OCI-M1 (cell line): ENCODE measurements around the gene SH3YL1.

Experiments used
- DNase-seq: peaks from one replicate; lab custom pipeline; 2025; lab: John Stamatoyannopoulos, UW

Gene SH3YL1

DNA sequence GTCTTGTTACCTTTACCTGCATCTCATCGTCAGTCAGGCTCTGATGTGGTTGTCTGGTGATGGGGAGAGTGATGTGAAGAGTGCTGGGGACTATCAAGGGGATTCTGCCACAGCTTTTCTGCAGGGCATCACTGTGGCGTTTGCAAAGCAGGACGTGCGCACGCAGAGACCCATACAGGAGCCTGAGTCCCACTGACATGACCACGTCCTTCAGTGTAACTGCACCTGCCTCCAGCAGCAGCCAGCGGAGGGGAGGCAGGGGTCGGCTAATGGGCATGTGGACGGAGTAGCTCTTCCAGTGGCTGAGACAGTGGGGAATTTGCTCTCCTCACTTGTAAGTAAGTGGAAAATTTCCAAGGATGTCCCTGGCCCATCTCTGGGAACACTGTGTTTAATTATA, 17.5 kb upstream of the SH3YL1 start:
- no peak for DNase-seq

DNA sequence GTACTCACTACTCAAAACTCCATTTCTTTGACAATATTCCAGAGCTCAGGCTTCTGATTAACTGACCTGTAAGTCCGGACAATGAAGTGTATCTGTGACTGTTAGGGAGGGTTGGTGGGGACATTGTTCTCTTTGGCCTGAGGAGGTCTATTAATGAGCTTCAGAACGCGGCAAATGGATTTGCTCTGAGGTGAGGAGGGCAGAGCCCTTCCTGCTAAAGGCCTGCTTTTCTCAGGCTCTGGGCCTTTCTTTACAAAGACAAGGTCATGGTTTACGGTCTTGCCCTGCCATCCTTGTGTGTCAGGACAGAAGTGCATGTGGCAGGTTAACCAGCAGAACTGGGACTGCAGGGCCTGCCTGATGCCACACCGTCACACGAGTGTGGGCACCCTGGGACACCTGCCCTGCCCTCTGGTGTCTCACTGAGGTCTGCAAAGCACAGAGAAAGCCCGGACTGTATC, 16.8 kb upstream of the SH3YL1 start:
- DNase-seq = no peak

DNA sequence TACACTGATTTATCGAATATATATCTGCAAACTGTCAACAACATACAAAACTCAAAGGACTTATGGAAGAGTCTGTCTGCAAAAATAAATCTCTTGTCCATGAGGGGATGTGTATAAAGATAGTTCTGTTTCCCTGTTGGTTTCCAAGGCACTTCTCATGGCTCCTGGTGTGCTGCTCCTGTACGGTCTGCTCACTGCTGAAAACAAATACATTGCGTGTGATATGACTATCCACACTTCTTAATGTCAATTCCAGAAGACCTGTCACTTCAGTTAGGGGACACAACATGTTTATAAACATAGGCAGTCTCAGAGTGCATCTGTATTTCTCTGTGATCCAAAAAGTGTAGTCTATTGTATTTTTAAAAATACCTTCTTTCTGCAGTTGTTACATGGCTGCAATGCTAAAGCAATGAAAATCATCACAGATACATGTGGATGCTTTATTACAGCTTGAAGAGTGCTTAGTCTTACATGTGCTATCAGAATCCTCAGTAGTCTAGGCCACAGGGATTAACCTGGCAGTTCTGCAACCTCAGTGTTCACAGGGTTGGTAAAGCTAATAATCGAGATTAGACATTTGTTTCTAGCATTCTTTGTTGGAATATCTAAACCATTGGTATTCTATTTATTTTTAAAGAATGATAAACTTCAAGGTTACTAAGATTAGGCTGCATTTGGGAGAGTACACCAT, 16.3 kb upstream of the SH3YL1 start:
- no peak for DNase-seq

DNA sequence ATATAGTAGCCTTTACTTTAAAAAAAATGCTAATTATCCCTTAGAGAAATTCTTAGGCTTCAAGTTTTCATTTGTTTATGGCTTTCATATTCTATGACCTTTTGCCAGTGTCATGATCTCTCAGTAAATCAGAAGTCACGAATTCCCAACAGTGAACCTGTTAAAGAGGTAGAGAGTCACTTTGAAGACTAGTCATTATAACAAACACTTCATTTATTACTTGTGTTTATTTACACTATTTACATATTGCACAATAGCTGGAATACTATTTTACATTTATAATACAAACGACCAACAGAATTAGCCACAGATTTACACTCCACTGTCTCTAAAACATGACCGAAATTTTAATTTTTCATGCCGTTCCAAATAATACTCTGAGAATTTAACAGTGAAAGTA, 15.5 kb upstream of the SH3YL1 start:
- DNase-seq = no peak

DNA sequence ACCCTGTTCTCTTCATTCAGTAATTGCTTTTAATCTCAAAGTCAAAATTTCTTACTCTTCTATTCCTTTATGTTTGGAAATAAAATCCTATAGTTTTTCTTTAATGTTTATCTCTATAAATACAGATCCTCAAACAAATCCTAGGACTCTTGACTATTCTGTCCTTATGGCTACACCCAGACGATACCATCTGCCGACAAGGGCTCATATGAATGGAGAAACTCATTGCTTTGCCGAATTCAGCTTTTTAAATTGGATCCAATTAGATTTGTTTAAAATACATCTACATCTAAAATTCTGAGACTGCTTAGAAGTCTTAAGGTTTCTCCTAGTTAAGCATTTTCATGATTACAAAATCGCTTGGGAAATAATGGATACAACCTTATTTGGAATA, 15.1 kb upstream of the SH3YL1 start:
- DNase-seq = no peak

DNA sequence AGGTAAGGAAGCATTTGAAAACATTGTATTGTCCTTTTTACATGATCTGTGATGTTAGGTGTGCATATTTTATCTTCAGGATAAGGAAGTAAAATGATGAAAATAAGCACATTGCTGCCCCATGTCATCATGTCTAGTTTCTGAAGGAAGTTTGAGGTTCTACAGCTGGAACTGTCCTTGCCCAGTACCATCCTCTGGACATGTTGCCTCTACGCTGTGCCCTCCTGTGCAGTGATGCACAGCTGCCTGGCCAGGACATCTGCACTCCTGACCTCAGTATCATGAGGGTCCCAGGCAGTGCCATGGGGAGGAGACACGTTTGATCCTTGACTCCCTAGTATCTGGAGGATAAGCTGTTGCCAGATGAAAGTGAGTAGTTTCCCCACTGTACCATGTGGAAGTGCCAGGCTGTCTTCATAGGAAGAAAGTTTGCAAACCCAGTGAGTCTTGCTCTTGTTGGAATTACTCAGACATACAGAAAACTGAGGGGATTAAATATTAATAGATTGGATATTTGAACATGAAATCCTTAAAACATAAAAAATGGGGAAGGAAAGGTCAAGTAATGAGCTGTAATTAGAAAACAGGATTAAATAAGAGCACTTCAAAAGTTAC, 14.6 kb upstream of the SH3YL1 start:
- DNase-seq = no peak

DNA sequence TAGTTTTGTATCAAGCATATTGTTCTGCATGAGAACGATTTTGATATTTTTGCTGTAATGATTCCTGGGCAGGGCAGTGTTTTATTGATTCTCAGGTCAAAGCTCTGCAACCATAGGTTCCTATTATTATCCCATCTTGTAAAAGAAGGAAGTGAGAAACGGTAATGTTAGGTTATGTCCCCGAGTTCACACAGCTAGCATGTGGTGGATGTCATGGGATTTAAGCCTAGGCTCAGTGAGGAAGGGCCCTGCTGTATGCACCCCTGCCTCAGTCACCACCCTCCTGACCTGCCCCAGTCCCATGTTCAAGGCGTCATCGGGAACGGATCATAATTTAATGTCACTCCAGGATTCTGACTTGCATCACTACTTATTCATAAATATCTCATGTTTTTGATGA, 11.6 kb upstream of the SH3YL1 start:
- DNase-seq = no peak

DNA sequence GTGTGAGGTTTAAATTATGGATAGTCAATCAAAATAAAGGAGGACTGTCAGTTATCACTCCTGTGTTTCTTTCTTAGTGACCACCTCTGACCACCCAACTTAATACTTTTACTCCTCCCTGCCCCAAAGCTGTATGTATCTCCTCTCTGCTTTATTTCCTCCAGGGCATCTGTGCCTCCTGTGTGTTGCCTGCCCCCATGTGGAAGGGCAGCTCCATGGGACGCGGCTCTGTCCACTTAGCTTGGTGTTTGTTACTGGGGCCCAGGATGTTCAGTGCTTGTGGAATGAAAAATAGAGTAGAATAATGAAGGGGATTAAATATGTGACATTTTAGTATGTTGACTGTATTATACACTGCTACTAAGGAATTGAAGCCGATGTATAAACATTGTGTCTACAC, 10.7 kb upstream of the SH3YL1 start:
- DNase-seq = peak; percentile 1

DNA sequence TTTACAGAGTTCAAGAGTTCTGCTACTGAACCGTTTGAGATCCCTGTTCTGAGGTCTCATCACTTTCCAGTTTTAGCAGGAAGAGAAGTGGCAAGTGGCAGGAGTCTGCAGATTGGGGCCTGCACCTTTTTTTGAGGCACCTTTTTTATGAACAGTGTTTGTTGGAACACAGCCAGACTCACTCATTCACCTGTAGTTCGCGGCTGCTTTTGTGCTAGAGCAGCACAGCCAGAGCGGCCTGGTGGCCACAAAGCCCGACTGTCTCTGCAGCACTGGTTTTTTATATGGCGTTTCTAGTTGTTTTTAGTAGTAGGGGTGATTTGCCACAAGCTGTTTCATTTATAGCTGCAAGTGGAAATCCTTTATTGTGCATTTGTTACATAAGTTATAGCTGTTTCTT, 9.5 kb upstream of the SH3YL1 start:
- no peak for DNase-seq

DNA sequence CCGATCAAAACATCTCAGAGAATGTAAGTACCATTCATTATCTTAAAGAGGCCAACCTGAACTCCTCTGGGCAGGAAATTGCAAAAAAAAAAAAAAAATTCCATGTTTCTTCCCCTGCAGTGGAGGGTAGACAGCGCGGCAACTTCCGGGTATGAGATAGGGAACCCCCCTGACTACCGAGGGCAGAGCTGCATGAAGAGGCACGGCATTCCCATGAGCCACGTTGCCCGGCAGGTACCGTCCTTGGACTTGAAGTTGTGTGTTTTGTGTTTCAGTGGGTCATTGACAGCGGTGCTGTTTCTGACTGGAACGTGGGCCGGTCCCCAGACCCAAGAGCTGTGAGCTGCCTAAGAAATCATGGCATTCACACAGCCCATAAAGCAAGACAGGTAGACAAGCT, 8.1 kb upstream of the SH3YL1 start:
- DNase-seq = no peak

DNA sequence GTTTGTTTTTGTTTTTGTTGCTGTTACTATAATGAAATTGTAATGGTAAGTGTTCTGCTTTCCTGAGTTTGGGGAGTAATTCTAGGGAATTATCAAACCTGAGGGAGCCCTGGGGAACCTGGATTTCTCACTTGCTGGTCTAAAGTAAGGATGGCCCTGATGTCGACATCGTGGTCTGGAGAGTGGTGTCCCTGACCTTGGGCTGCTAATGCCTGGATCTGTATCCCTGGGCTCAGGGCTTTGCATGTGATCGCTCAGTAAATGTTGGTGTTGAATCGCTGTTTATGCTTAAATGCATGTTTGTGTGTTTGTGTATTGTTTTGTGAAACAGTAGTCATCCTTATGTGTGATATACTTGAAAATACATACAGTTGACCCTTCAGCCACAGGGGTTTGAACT, 7.0 kb upstream of the SH3YL1 start:
- no peak for DNase-seq

DNA sequence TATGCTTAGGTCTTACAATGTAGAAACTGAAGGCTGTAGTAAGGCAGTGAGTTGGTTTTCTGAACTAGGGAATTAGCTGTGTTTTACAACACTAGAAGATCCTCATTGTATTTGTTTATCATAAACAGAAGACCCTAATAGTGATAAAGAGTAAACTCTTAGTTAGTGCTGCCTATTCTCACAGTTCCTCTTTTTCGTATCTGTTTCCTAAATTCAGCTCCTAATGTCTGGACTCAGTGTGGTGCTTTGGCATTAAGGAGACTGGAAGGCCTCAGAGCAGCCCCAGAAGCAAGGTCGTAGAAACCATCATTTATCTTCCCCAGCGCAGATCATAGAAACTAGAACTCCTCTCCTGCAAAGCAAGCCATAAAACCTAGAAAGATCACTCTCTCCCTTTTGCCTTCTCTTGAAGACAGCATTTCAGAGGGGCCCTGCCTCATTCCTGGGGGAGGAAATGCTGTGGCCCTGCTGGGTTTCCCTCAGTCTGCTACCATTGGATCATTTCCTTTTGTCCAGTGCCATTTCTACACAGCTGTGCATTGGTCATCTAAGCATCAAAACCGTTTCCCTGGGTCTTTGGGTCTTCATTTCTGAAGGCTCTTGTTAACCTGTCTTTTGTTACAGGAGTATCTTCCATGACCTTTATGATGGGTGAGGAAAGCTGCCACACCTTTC, 5.7 kb upstream of the SH3YL1 start:
- DNase-seq = peak; percentile 32

DNA sequence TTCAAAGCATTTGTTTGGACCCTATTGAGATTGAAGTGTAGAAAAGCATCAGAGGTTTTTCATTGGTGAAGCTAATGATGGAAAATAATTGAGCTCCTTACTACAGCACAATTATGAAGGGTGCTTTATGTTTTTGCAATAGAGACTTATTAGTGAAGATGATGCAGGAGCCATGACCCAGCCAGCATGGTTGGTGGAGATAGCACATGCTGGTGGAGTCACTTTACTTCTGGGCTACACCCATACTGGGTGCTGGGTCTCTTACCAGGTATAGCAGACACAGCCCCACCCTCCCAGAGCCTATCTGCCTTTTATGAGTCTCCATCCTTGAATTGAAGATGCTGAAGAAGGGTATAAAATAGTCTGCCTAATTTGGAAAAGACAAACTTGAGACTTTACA, 4.5 kb upstream of the SH3YL1 start:
- no peak for DNase-seq

DNA sequence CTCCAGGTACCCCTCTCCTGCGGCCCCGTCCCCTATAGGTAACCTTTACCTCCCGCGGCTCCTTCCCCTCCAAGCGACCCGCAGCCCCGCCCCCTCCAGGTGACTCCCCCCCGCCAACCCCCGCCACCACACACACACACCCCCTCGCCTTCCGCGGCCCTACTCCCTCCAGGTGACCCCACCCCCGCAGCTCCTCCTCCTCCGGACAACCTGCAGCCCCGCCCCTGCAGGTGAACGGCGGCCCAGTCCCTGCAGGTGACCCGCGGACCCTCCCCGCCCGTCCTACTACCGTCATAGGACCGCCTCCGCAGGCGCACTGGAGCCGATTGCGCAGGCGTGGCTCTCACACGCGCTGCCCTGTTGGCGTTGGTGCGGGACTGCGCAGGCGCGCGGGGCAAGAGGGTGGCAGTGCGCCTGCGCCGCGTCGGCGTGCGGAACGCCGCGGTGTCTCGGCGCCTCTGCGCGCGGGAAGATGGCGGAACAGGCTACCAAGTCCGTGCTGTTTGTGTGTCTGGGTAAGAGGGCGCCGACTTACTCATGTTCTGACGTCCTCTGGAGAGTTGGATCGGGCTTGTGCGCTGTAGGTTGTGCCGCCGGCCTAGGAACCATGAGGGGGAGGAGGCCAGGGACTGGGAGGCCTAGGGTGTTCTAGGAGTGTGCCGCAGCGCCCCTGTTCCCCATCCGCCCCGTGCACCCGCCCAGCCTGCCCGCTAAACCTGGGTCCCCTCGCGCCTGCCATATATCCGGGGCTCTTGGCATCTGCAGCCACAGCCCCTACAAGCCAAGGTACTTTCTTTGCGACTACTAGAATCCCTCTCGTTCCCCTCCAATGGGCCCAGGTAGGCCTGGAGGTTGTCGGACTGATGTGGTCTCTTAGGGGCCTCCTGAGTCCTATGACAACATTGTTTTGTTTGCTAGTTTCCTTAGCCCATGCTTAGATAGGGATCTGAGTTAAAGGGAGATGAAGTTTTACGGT, 949 bp upstream of the SH3YL1 start, which contains the start of gene ACP1:
TSS of gene ACP1 (plus strand) at position 455 of the 976 bp plus-strand sequence. CDS start at position 473, 18 bp downstream.
- peak; percentile 95 for DNase-seq

DNA sequence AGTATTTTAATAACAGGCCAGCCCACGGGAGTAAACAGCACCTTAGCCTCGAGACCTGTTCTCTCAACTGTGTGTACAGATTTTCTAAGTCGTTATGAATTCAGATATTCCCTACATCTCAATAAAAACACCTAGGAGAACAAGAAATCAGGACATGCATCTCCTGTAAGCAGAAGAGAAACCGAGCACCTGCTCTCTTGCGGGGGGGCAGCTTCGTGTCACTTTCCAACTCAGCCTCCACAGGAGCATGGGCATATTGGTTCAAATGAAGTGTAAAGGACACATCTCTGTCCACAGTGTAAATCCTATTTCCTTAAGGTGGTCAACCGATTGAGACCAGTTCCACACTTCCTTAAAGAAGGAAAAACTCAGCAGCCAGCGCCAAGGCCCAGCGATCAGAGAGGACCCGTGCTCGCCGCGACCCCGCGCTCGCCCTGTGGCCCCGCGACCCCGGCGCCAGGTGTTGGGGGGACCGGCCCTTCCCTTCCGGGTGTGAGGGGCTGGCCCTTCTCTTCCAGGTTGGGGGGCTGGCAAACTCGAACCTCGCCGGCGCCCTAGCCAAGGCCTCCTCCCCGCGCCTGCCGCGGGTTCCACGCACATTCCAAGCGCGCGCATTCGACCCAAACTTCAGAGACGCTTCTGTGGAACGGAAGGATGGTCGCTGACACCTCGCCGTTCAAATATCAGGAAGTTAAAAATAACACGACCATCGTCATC, 652 bp downstream of the SH3YL1 start:
- DNase-seq = no peak

DNA sequence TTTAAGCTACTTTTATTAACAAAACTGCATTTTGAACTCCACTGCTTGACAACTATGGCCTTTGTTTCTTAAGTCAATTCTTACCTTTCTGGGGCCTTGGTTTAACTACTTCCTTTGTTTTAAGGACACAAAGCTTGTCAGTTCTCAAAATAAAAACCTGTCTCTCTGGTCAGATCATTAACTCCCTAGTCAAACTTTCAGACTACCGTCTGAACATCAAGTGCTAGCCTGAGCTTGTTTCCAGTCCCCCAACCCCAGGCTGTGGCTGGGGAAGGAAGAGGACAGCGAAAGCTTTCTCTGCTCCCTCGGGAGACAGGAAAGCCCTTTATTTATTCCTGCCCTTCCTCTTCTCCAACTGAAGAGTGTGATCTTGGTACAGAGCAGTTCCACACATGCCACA, 1.7 kb downstream of the SH3YL1 start:
- no peak for DNase-seq

DNA sequence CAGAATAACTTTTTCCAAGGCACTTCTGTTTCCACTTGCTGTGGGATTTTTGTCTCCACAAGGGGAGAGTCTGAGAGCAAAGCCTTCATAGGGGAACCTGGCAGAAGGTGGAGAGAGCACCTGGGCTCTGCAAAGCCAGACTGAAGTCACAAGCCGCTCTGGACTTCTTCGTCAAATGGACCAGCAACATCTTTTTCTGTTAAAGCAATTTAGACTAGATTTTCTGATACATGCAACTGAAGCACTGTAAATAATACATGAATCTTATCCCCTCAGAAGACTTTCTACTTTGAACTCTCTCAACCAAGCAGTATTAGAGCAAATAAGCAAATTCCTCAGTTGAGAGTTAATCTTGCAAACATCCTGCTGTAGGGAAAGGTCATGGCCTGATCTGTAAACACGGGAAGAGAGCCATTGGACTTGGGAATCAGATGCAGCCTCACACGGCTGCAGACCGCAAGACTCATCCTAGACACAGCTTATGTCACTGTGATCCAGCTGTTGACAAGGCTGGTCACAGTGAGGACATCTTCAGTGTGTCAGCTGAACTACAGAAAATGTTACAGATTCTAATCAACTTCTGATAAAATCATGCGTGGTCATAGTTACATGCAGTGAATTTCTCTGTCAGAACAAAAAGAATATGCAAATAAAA, 3.2 kb downstream of the SH3YL1 start:
- DNase-seq = no peak

DNA sequence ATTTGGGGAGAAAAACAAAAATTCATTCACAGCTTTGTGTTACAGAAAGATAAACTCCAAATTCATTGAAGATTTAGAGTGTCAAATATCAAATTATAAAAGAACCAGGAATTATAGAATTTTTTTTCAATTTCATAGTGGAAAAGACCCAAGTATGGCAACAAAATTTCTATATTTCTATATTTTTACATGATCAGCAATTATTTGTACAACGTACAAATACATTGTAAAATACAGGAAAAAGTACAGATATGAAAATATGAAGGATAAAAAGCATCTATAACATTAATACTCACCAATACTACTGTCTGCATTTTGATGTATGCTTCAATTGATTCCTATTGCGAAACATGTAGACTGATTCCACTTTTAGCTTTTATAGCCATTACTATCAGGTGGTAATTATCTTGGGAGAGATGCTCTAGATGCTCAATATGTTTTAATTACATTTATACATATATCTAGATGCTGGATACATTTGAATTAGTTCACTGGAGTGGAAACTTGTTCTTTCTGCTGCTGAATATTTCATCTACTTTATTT, 4.0 kb downstream of the SH3YL1 start:
- DNase-seq = no peak

DNA sequence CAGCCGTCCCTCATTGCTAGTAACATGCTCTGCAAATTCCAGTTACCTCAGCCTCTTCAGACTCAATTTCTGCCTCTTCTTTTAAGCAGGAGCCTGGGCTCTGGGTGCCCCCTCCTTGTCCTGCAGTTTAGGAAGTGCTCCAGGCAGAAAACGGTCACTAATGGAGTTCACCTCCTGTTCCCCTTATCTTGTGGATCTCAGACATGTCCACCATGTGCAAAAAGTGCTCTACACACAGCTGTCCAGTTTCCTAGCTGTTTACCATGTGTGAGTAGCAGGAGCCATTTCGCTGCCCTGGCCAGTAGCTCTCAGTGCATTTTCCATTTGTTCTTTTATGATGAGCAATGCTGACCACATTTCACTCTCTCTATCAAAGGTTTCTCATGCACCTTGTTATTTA, 4.9 kb downstream of the SH3YL1 start:
- DNase-seq = no peak

DNA sequence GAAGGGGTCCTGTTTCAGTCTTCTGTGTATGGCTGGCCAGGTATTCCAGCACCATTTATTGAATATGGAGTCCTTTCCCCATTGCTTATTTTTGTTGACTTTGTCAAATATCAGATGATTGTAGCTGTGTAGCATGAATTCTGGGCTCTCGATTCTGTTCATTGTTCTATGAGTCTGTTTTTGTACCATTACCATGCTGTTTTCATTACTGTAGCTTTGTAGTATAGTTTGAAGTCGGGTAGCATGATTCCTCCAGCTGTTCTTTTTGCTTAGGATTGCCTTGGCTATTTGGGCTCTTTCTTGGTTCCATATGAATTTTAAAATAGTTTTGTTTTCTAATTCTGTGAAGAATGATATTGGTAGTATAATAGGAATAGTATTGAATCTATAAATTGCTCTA, 6.0 kb downstream of the SH3YL1 start:
- DNase-seq = no peak

DNA sequence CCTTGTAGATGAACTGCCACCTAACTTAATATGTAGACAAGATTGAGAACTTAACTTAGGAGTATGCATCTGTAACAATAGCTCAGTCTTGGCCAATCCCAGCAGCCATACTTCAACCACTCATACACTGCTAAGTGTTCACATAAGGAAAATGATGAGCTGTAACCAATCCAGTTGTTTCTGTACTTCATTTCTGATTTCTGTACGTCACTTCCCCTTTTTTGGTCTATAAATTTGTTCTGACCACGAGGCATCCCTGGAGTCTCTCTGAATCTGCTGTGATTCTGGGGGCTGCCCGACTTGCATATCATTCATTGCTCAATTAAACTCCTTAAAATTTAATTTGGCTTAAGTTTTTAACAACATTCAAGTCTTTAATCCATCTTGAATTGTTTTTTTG, 6.4 kb downstream of the SH3YL1 start:
- DNase-seq = no peak
